GM12878 (cell line): ENCODE data around the gene MYCT1. TPM values are rescaled to one million over a fixed set of nuclear protein-coding genes. Genes with fewer than 3 reads are reported as not detected.

ENCODE experiments used
- ATAC-seq: fragments of 200-7000 bp; cut with Tn5 transposase; 3 replicates; pipeline ENCODE4 v1.9.1; 2020; ENCODE audit warnings: mild to moderate bottlenecking, moderate library complexity
- BruUV-seq: library from RNA; stranded (reverse); fragments of 400-500 nt; replicated peaks from 2 replicates; lab custom pipeline; 2021; lab: Mats Ljungman, UMichigan
- CTCF ChIA-PET: fragments of 300-600 bp; sonication (Branson Sonifier 250); formaldehyde crosslinking; extraction: SDS; loops from one replicate; lab custom pipeline; 2021; ENCODE audit warnings: inconsistent platforms; lab: Yijun Ruan, JAX
- POLR2A ChIA-PET: fragments of 350-600 bp; formaldehyde crosslinking; extraction: SDS; loops from one replicate; lab custom pipeline; 2021; ENCODE audit warnings: inconsistent platforms; lab: Charles Lee
- RAD21 ChIA-PET: fragments of 300-600 bp; sonication (Branson Sonifier 250); formaldehyde crosslinking; loops from one replicate; lab custom pipeline; 2023; ENCODE audit warnings: antibody characterized with exemption; ENCODE audit not compliant: unreplicated experiment; lab: Charles Lee
- SMC1A ChIA-PET: fragments of 300-600 bp; sonication (Branson Sonifier 250); formaldehyde crosslinking; loops from one replicate; lab custom pipeline; 2023; ENCODE audit not compliant: unreplicated experiment, uncharacterized antibody; lab: Charles Lee
- DNase-seq: peaks from one replicate; pipeline ENCODE4 v3.0.0-alpha.2; 2011; ENCODE audit warnings: low read depth, low spot score
- FAIRE-seq: peaks from 3 replicates; lab custom pipeline; 2011; peaks lifted over from hg19 to GRCh38; lab: Jason Lieb, UNC
- H2AFZ ChIP-seq: 2 replicates; pipeline ENCODE4 v1.6.0; 2011; ENCODE audit warnings: low read depth, low read length, control low read depth; ENCODE audit not compliant: control insufficient read depth
- H3K27ac ChIP-seq: 2 replicates; pipeline ENCODE4 v1.5.1; 2011; ENCODE audit warnings: control low read depth; ENCODE audit not compliant: control insufficient read depth, insufficient read depth
- H3K27me3 ChIP-seq, 2 experiments: replicated peaks in 1 of 2; 2 replicates each; pipeline versions ENCODE4 v1.6.0 to v1.6.1; 2011; ENCODE audit warnings: low read length in 1 of 2; ENCODE audit not compliant: control insufficient read depth in 2 of 2, insufficient read depth in 2 of 2
- H3K36me3 ChIP-seq, 2 experiments: 2 replicates each; pipeline ENCODE4 v1.5.1; 2011; ENCODE audit warnings: low read length in 1 of 2; ENCODE audit not compliant: control insufficient read depth in 2 of 2, insufficient read depth in 2 of 2
- H3K4me1 ChIP-seq: 2 replicates; pipeline ENCODE4 v1.6.1; 2011; ENCODE audit warnings: mild to moderate bottlenecking, low read length, moderate library complexity, mixed read lengths; ENCODE audit not compliant: control insufficient read depth, insufficient read depth
- H3K4me2 ChIP-seq: 2 replicates; pipeline ENCODE4 v1.6.0; 2011; ENCODE audit warnings: control low read depth; ENCODE audit not compliant: control insufficient read depth, insufficient read depth
- H3K4me3 ChIP-seq: fragments of 200-600 bp; sonication (generic); 2 replicates; pipeline ENCODE4 v1.5.1; 2016
- H3K79me2 ChIP-seq: 2 replicates; pipeline ENCODE4 v1.6.0; 2011; ENCODE audit warnings: low read length; ENCODE audit not compliant: control insufficient read depth, insufficient read depth
- H3K9ac ChIP-seq: 2 replicates; pipeline ENCODE4 v1.8.0; 2011; ENCODE audit warnings: low read length, control low read depth, mixed read lengths; ENCODE audit not compliant: control insufficient read depth, insufficient read depth
- H3K9me3 ChIP-seq: replicated peaks from 3 replicates; pipeline ENCODE4 v1.5.1; 2011; ENCODE audit warnings: mild to moderate bottlenecking, low read length; ENCODE audit not compliant: control insufficient read depth, insufficient read depth
- H4K20me1 ChIP-seq: 2 replicates; pipeline ENCODE4 v1.6.0; 2011; ENCODE audit not compliant: control insufficient read depth, insufficient read depth
- BMI1 ChIP-seq: fragments of 450-650 bp; IDR thresholded peaks from 2 replicates; pipeline ENCODE4 v1.6.1; 2016; ENCODE audit warnings: mild to moderate bottlenecking, moderate library complexity, borderline replicate concordance
- CBX5 ChIP-seq: sonication (generic); IDR thresholded peaks from 2 replicates; pipeline ENCODE4 v1.6.1; 2016; ENCODE audit warnings: low read depth, moderate library complexity, mild to moderate bottlenecking, inconsistent platforms
- CHD2 ChIP-seq: IDR thresholded peaks from 2 replicates; pipeline ENCODE4 v1.6.1; 2011; ENCODE audit warnings: low read depth, low read length, improper control_type of control experiment, borderline replicate concordance
- ETV6 ChIP-seq, 2 experiments: fragments of 450-650 bp in 1 of 2; IDR thresholded peaks in 1 of 2; conservative IDR thresholded peaks in 1 of 2; 2 replicates each; pipeline ENCODE4 v1.6.1; 2014; ENCODE audit warnings: antibody characterized with exemption in 1 of 2, borderline replicate concordance in 1 of 2, low read depth in 1 of 2, mild to moderate bottlenecking in 1 of 2, moderate library complexity in 1 of 2
- KDM1A ChIP-seq: fragments of 200-600 bp; sonication (generic); IDR thresholded peaks from 2 replicates; pipeline ENCODE4 v1.6.1; 2016; ENCODE audit warnings: borderline replicate concordance
- MTA3 ChIP-seq: IDR thresholded peaks from 2 replicates; pipeline ENCODE4 v1.6.1; 2012; ENCODE audit warnings: low read length, inconsistent platforms, borderline replicate concordance
- NFYA ChIP-seq: IDR thresholded peaks from 2 replicates; pipeline ENCODE4 v1.6.1; 2011; ENCODE audit warnings: low read depth, mild to moderate bottlenecking, low read length, improper control_type of control experiment, borderline replicate concordance
- SIX5 ChIP-seq: IDR thresholded peaks from 2 replicates; pipeline ENCODE4 v1.6.1; 2011; ENCODE audit warnings: mild to moderate bottlenecking, low read depth, low read length, moderate library complexity; ENCODE audit not compliant: severe bottlenecking
- ZBTB40 ChIP-seq: fragments of 450-650 bp; IDR thresholded peaks from 2 replicates; pipeline ENCODE4 v1.6.1; 2016; ENCODE audit warnings: mild to moderate bottlenecking, moderate library complexity, borderline replicate concordance
- ZZZ3 ChIP-seq: IDR thresholded peaks from 2 replicates; pipeline ENCODE4 v1.6.1; 2011; ENCODE audit warnings: low read depth; ENCODE audit not compliant: control insufficient read depth, insufficient read length
- WGBS: methylation state at CpG from one replicate; pipeline ENCODE4 v1.1.6; 2016; ENCODE audit warnings: low lambda C conversion rate; ENCODE audit not compliant: insufficient replicate concordance, insufficient coverage; ENCODE audit errors: missing lambda C conversion rate; 5-methylcytosine and 5-hydroxymethylcytosine counted together
- in situ Hi-C: fragments of 300-500 bp; cut with MboI; formaldehyde crosslinking; loops from 9 replicates; pipeline ENCODE4 v1.14.3; 2018; ENCODE audit warnings: mixed read lengths
- intact Hi-C: fragments of 100-400 bp; cut with micrococcal nuclease; formaldehyde crosslinking; loops from one replicate; pipeline ENCODE4 v1.14.2; 2022; ENCODE audit not compliant: unreplicated experiment
- polyA plus RNA-seq, 11 experiments: library from polyadenylated mRNA; depleted of rRNA in 4 of 11; unstranded in 6 of 11; stranded (reverse) in 5 of 11; fragments of >200 nt; fragmentation: Nextera tagmentation in 4 of 11; fragmentation: Illumina TruSeq in 1 of 11; extraction: Ambion mirVana in 4 of 11; extraction: Trizol in 1 of 11; gene quantifications; 1 replicate in 1 of 11; 2 replicates in 10 of 11; pipeline versions ENCODE4 v1.2.1 to v1.2.3, GENCODE V29; 2011 to 2016; ENCODE audit warnings: inconsistent platforms in 2 of 11, missing spikeins in 2 of 11, low read depth in 1 of 11
- total RNA-seq, 4 experiments: library from RNA; depleted of rRNA in 3 of 4; stranded (reverse); fragments of >200 nt in 3 of 4; fragmentation: Illumina TruSeq in 1 of 4; extraction: Trizol in 1 of 4; gene quantifications; 2 replicates each; pipeline versions ENCODE4 v1.2.1 to v1.2.3, GENCODE V29; 2013 to 2021
- TF ChIP-seq, protein P1 (sequence below): IDR thresholded peaks from 2 replicates; pipeline ENCODE4 v1.6.1; 2012; ENCODE audit warnings: low read length, inconsistent platforms

Gene MYCT1
- total and polyA plus RNA-seq, 10 of the 15 experiments (the other 5 are each of a cell fraction or from before 2014, with no cell fraction given), result 0.15 TPM; not detected in 9

GRCh38 chr6:152749336-152749735 is 51.6 kb downstream of the MYCT1 start:
- in situ Hi-C loops, result no loop called here
- no peak for FAIRE-seq
- no peak overlapping the region for H2AFZ ChIP-seq
- WGBS, result 0% methylated on average over 1 of the region's 1 CpG
- H3K9me3 ChIP-seq, result no peaks in the 10 kb centered on the region
- H3K4me1 ChIP-seq, result no peaks in the 10 kb centered on the region
- no peak for TF ChIP-seq ZBTB40
- TF ChIP-seq BMI1, result no peak
- TF ChIP-seq ZZZ3, result no peak
- no peak for TF ChIP-seq CHD2
- TF ChIP-seq MTA3, result no peak
- no peak for TF ChIP-seq NFYA
- TF ChIP-seq KDM1A, result no peak
- no peak for TF ChIP-seq CBX5
- TF ChIP-seq SIX5, result no peak
- no peak for TF ChIP-seq ETV6 (conservative IDR thresholded peaks at IDR 0.05 in 1 of 2, IDR thresholded peaks at IDR 0.05 in 1 of 2; ENCODE audit: borderline replicate concordance in 1 of 2, low read depth in 1 of 2)
- TF ChIP-seq, protein P1, sequence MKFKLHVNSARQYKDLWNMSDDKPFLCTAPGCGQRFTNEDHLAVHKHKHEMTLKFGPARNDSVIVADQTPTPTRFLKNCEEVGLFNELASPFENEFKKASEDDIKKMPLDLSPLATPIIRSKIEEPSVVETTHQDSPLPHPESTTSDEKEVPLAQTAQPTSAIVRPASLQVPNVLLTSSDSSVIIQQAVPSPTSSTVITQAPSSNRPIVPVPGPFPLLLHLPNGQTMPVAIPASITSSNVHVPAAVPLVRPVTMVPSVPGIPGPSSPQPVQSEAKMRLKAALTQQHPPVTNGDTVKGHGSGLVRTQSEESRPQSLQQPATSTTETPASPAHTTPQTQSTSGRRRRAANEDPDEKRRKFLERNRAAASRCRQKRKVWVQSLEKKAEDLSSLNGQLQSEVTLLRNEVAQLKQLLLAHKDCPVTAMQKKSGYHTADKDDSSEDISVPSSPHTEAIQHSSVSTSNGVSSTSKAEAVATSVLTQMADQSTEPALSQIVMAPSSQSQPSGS, result no peak
- intact Hi-C loops, result loop anchor here (2.0 to 5.0 kb wide), 2 partner anchors 148 to 199 kb away; no protein-coding TSS in a partner anchor
- SMC1A ChIA-PET, result interaction anchor here (0.6 to 1.2 kb wide), 3 partner anchors 37 to 276 kb away, joined by 3 to 7 read pairs (median 3); no protein-coding TSS in a partner anchor
- CTCF ChIA-PET, result interaction anchor here (0.9 to 2.6 kb wide), 3 partner anchors 9 to 199 kb away, joined by 4 to 25 read pairs (median 5); no protein-coding TSS in a partner anchor
- DNase-seq, result no peak
- POLR2A ChIA-PET, result interaction anchor here (0.5 to 0.6 kb wide), 2 partner anchors 142 to 604 kb away, joined by 3 to 4 read pairs; no protein-coding TSS in a partner anchor
- no peaks in the 10 kb centered on the region for H3K27me3 ChIP-seq
- H3K79me2 ChIP-seq, result no peaks in the 10 kb centered on the region
- no peaks in the 10 kb centered on the region for H4K20me1 ChIP-seq
- H3K4me2 ChIP-seq, result no peak overlapping the region
- H3K27ac ChIP-seq, result no peak overlapping the region
- RAD21 ChIA-PET, result interaction anchor here (1.1 to 1.4 kb wide), 2 partner anchors 9 to 199 kb away, joined by 3 read pairs; no protein-coding TSS in a partner anchor
- H3K36me3 ChIP-seq, result no peaks in the 10 kb centered on the region
- H3K9ac ChIP-seq, result no peak overlapping the region
- ATAC-seq, result no peak
- BruUV-seq, result no TSS peak
- no peak overlapping the region for H3K4me3 ChIP-seq
